Panc1 (cell line): ENCODE measurements around the gene USP4. TPM values are rescaled to one million over a fixed set of nuclear protein-coding genes. Genes with fewer than 3 reads are reported as not detected.
"Not testable (repeated sequence)": the region's sequence is repeated elsewhere in the genome, so short reads cannot be mapped to it uniquely, and the experiment has no call there.

Experiments used
- ATAC-seq: fragments of 200-7000 bp; cut with Tn5 transposase; 2 replicates; pipeline ENCODE4 v1.9.1; 2020; ENCODE audit warnings: mild to moderate bottlenecking, moderate library complexity
- BruUV-seq: library from RNA; stranded (reverse); fragments of 400-500 nt; replicated peaks from 2 replicates; lab custom pipeline; 2021; lab: Mats Ljungman, UMichigan
- CTCF ChIA-PET: fragments of 300-600 bp; sonication (Branson Sonifier 250); formaldehyde crosslinking; loops from one replicate; lab custom pipeline; 2022; ENCODE audit warnings: antibody characterized with exemption; lab: Charles Lee
- POLR2A ChIA-PET: fragments of 300-600 bp; sonication (Branson Sonifier 250); formaldehyde crosslinking; loops from one replicate; lab custom pipeline; 2022; ENCODE audit warnings: antibody characterized with exemption; lab: Charles Lee
- DNase-seq: peaks from one replicate; pipeline ENCODE4 v3.0.0-alpha.2; 2010; ENCODE audit warnings: low read depth, low spot score
- H3K27ac ChIP-seq: 2 replicates; pipeline ENCODE4 v1.5.1; 2011; ENCODE audit warnings: mild to moderate bottlenecking, low read length, inconsistent platforms
- H3K27me3 ChIP-seq: fragments of 200-500 bp; sonication (Bioruptor generic); 2 replicates; pipeline ENCODE4 v1.6.0; 2014; ENCODE audit warnings: low read length, inconsistent platforms; ENCODE audit not compliant: control insufficient read depth, insufficient read depth
- H3K36me3 ChIP-seq: fragments of 200-500 bp; sonication (Bioruptor generic); 2 replicates; pipeline ENCODE4 v1.5.1; 2014; ENCODE audit warnings: inconsistent platforms, mild to moderate bottlenecking, low read length, moderate library complexity; ENCODE audit not compliant: control insufficient read depth, insufficient read depth
- H3K4me1 ChIP-seq: 2 replicates; pipeline ENCODE4 v1.5.1; 2011; ENCODE audit warnings: inconsistent platforms, mild to moderate bottlenecking, low read length, moderate library complexity; ENCODE audit not compliant: control insufficient read depth, insufficient read depth
- H3K4me3 ChIP-seq, 2 experiments: 2 replicates each; pipeline ENCODE4 v1.5.1; 2011 to 2012; ENCODE audit warnings: low read depth in 2 of 2, low read length in 2 of 2, mild to moderate bottlenecking in 2 of 2, inconsistent platforms in 1 of 2, moderate library complexity in 1 of 2
- H3K9me3 ChIP-seq: fragments of 200-500 bp; sonication (Bioruptor generic); 2 replicates; pipeline ENCODE4 v1.5.1; 2014; ENCODE audit warnings: low read depth, mild to moderate bottlenecking, inconsistent platforms, low read length, moderate library complexity; ENCODE audit not compliant: control insufficient read depth, insufficient read depth
- POLR2AphosphoS5 ChIP-seq: IDR thresholded peaks from 2 replicates; pipeline ENCODE4 v1.6.1; 2012; ENCODE audit warnings: mild to moderate bottlenecking, low read depth, low read length, moderate library complexity
- REST ChIP-seq, 2 experiments: IDR thresholded peaks; 2 replicates each; pipeline ENCODE4 v1.6.1; 2011 to 2012; ENCODE audit warnings: low read depth in 2 of 2, control low read depth in 1 of 2, low read length in 1 of 2, mild to moderate bottlenecking in 1 of 2, moderate library complexity in 1 of 2; ENCODE audit not compliant: insufficient read depth in 1 of 2
- SIN3A ChIP-seq: IDR thresholded peaks from 2 replicates; pipeline ENCODE4 v1.6.1; 2012; ENCODE audit warnings: low read depth, mild to moderate bottlenecking, low read length, moderate library complexity, borderline replicate concordance; ENCODE audit not compliant: insufficient read depth
- TCF7L2 ChIP-seq: IDR thresholded peaks from 2 replicates; pipeline ENCODE4 v1.6.1; 2011; ENCODE audit warnings: mild to moderate bottlenecking, low read depth, low read length, inconsistent platforms
- in situ Hi-C: cut with HindIII; loops from 2 replicates; pipeline ENCODE4 v1.10.0; 2016; ENCODE audit warnings: low sequenced_read_pairs, low pct_unique_long_range_greater_than_20kb
- intact Hi-C: fragments of 100-400 bp; cut with micrococcal nuclease; formaldehyde crosslinking; loops from one replicate; pipeline ENCODE4 v1.10.0; 2022; ENCODE audit not compliant: unreplicated experiment
- total RNA-seq: library from RNA; stranded (reverse); gene quantifications from one replicate; pipeline ENCODE4 v1.2.1, GENCODE V29; 2021; ENCODE audit not compliant: unreplicated experiment
- TF ChIP-seq, protein P1 (sequence below): fragments of 450-650 bp; IDR thresholded peaks from 2 replicates; pipeline ENCODE4 v1.5.1; 2017; ENCODE audit warnings: mild to moderate bottlenecking

Gene USP4
- total RNA-seq, 1 experiment from 2014 or later = 39.9 TPM

DNA sequence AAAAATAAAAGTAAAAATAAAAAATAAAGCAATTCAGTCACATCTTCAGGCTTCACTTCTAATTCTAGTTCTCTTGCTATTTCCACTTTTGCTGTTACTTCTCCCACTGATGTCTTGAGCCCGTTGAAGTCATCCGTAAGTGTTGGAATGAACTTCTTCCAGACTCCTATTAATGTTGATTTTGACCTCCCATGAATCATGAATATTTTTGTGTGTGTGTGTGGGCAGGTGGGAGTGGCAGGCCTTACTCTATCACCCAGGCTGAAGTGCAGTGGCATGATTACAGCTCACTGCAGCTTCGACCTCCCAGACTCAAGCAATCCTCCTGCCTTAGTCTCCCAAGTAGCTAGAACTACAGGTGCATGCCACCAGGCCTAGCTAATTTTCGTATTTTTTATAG, 10.7 kb downstream of the USP4 start:
- CTCF ChIA-PET = no interaction called here
- in situ Hi-C loops = no loop called here
- intact Hi-C loops = loop anchor here (5.0 kb wide), 1 partner anchor 118 kb away; no protein-coding TSS in a partner anchor

DNA sequence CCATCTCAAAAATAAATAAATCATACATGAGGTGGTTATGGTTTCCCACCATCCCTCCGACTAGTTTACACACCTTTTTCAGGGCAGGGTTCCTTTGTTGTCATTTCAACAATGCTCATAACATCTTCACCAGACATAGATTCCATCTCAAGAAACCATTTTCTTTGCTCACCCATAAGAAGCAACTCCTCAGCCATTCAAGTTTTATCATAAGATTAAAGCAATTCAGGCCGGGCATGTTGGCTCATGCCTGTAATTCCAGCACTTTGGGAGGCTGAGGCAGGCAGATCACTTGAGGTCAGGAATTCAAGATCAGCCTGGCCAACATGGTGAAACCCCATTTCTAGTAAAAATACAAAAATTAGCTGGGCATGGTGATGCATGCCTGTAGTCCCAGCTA, 11.5 kb downstream of the USP4 start:
- in situ Hi-C loops = not testable (repeated sequence)

More for the DNA sequence above, 10.7 kb downstream of the USP4 start:
- no peaks in the 10 kb centered on the region for H3K9me3 ChIP-seq
- no peak overlapping the region for H3K4me3 ChIP-seq
- no peaks in the 10 kb centered on the region for H3K4me1 ChIP-seq
- BruUV-seq = no TSS peak
- POLR2A ChIA-PET = no interaction called here
- no peak overlapping the region for H3K27ac ChIP-seq
- TF ChIP-seq, protein P1, sequence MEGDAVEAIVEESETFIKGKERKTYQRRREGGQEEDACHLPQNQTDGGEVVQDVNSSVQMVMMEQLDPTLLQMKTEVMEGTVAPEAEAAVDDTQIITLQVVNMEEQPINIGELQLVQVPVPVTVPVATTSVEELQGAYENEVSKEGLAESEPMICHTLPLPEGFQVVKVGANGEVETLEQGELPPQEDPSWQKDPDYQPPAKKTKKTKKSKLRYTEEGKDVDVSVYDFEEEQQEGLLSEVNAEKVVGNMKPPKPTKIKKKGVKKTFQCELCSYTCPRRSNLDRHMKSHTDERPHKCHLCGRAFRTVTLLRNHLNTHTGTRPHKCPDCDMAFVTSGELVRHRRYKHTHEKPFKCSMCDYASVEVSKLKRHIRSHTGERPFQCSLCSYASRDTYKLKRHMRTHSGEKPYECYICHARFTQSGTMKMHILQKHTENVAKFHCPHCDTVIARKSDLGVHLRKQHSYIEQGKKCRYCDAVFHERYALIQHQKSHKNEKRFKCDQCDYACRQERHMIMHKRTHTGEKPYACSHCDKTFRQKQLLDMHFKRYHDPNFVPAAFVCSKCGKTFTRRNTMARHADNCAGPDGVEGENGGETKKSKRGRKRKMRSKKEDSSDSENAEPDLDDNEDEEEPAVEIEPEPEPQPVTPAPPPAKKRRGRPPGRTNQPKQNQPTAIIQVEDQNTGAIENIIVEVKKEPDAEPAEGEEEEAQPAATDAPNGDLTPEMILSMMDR = no peak
- TF ChIP-seq TCF7L2 (no peak), POLR2AphosphoS5 (no peak), REST (IDR thresholded peaks at IDR 0.05; ENCODE audit: insufficient read depth in 1 of 2, low read depth in 2 of 2, low read length in 1 of 2) (no peak)
- H3K36me3 ChIP-seq = peaks cover 5% of the 10 kb centered on the region; the same call in 1 of the 2 replicates
- H3K27me3 ChIP-seq = no peaks in the 10 kb centered on the region
- no peak for DNase-seq
- no peak for ATAC-seq

GRCh38 chr3:49327485-49327884, 12.4 kb downstream of the USP4 start:
- ChIA-PET CTCF (interaction anchor here (0.7 to 1.0 kb wide), 2 partner anchors 122 to 190 kb away, joined by 3 to 5 read pairs; no protein-coding TSS in a partner anchor), POLR2A (no interaction called here)
- intact Hi-C loops = loop anchor here (5.0 kb wide), 1 partner anchor 120 kb away; no protein-coding TSS in a partner anchor
- in situ Hi-C loops = no loop called here
- Histone ChIP-seq H3K27ac (no peak overlapping the region), H3K27me3 (no peaks in the 10 kb centered on the region), H3K4me3 (no peak overlapping the region), H3K4me1 (no peaks in the 10 kb centered on the region), H3K9me3 (no peaks in the 10 kb centered on the region), H3K36me3 (peaks cover 6% of the 10 kb centered on the region; the same call in 1 of the 2 replicates)
- no TSS peak for BruUV-seq
- TF ChIP-seq REST (IDR thresholded peaks at IDR 0.05; ENCODE audit: insufficient read depth in 1 of 2, low read depth in 2 of 2, low read length in 1 of 2) (no peak), SIN3A (no peak), POLR2AphosphoS5 (no peak), TCF7L2 (no peak)
- TF ChIP-seq, protein P1 = no peak
- DNase-seq (no peak), ATAC-seq (no peak)

More for the DNA sequence above, 11.5 kb downstream of the USP4 start:
- CTCF ChIA-PET, DNase-seq, H3K9me3 ChIP-seq, BruUV-seq, H3K4me1 ChIP-seq, H3K27ac ChIP-seq, POLR2A ChIA-PET, H3K36me3 ChIP-seq, H3K4me3 ChIP-seq, H3K27me3 ChIP-seq, ATAC-seq: not testable (repeated sequence)
- intact Hi-C loops = loop anchor here (5.0 kb wide), 1 partner anchor 119 kb away; no protein-coding TSS in a partner anchor
